K562 (cell line): ENCODE measurements around the gene SHROOM3. TPM values are rescaled to one million over a fixed set of nuclear protein-coding genes. Genes with fewer than 3 reads are reported as not detected.

Experiments
- ATF7 ChIP-seq: fragments of 450-650 bp; IDR thresholded peaks from 2 replicates; pipeline ENCODE4 v1.7.1; 2014; ENCODE audit warnings: mild to moderate bottlenecking, moderate library complexity
- MAZ ChIP-seq, 2 experiments: fragments of 450-650 bp in 1 of 2; sonication (generic) in 1 of 2; formaldehyde crosslinking; IDR thresholded peaks in 1 of 2; conservative IDR thresholded peaks in 1 of 2; 2 replicates each; pipeline versions ENCODE4 v1.4.0 to v1.5.0; 2020; ENCODE audit warnings: mild to moderate bottlenecking in 1 of 2, missing genetic modification reagents in 1 of 2
- NFATC3 ChIP-seq: fragments of 450-650 bp; IDR thresholded peaks from 2 replicates; pipeline ENCODE4 v1.6.1; 2017; ENCODE audit warnings: mild to moderate bottlenecking
- RAD21 ChIP-seq, 2 experiments: fragments of 250-450 bp in 1 of 2; fragments of 450-650 bp in 1 of 2; sonication (Bioruptor Pico) in 1 of 2; formaldehyde crosslinking in 1 of 2; IDR thresholded peaks in 1 of 2; conservative IDR thresholded peaks in 1 of 2; 2 replicates each; pipeline versions ENCODE4 v1.4.0 to v1.8.0; 2020 to 2022; ENCODE audit warnings: mild to moderate bottlenecking in 2 of 2, moderate library complexity in 1 of 2
- SREBF1 ChIP-seq: fragments of 150-350 bp; IDR thresholded peaks from 2 replicates; pipeline ENCODE4 v1.6.1; 2014; ENCODE audit warnings: antibody characterized with exemption, low read depth, low read length, borderline replicate concordance
- TCF7 ChIP-seq: sonication (generic); IDR thresholded peaks from 2 replicates; pipeline ENCODE4 v1.6.1; 2016; ENCODE audit warnings: antibody characterized with exemption, borderline replicate concordance
- WHSC1 ChIP-seq: IDR thresholded peaks from one replicate; pipeline ENCODE4 v1.6.1; 2012; ENCODE audit warnings: low read length, control low read depth, inconsistent platforms
- ZNF324 ChIP-seq: fragments of 250-450 bp; sonication (Bioruptor Pico); IDR thresholded peaks from 2 replicates; pipeline ENCODE4 v1.4.0; 2020; ENCODE audit warnings: mild to moderate bottlenecking
- polyA plus RNA-seq, 8 experiments: library from polyadenylated mRNA; depleted of rRNA in 4 of 8; stranded (reverse) in 5 of 8; unstranded in 3 of 8; fragments of >200 nt; fragmentation: Nextera tagmentation in 2 of 8; fragmentation: Illumina TruSeq in 1 of 8; extraction: Ambion mirVana in 2 of 8; extraction: Trizol in 1 of 8; gene quantifications; 2 replicates each; pipeline versions ENCODE4 v1.2.1 to v1.2.3, GENCODE V29; 2011 to 2014; ENCODE audit warnings: inconsistent platforms in 1 of 8, missing spikeins in 1 of 8
- total RNA-seq, 7 experiments: library from RNA; depleted of rRNA in 6 of 7; stranded (reverse); fragments of >200 nt in 6 of 7; fragmentation: Illumina TruSeq in 2 of 7; extraction: Trizol in 2 of 7; gene quantifications; 2 replicates each; pipeline versions ENCODE4 v1.2.1 to v1.2.3, GENCODE V29; 2011 to 2021; ENCODE audit warnings: low replicate concordance in 1 of 7
- TF ChIP-seq, protein P1 (sequence below): sonication (generic); formaldehyde crosslinking; IDR thresholded peaks from 2 replicates; pipeline ENCODE4 v1.8.0; 2022; ENCODE audit warnings: missing genetic modification reagents, mild to moderate bottlenecking, moderate library complexity, borderline replicate concordance
- TF ChIP-seq, protein P2 (sequence below): fragments of 250-450 bp; sonication (Bioruptor Pico); IDR thresholded peaks from 2 replicates; pipeline ENCODE4 v1.9.0; 2021; ENCODE audit warnings: mild to moderate bottlenecking, inconsistent platforms

The SHROOM3 gene
- total and polyA plus RNA-seq, 9 of the 15 experiments (the other 6 are each of a cell fraction or from before 2014, with no cell fraction given) = 0.01 to 0.07 TPM; not detected in 7

DNA sequence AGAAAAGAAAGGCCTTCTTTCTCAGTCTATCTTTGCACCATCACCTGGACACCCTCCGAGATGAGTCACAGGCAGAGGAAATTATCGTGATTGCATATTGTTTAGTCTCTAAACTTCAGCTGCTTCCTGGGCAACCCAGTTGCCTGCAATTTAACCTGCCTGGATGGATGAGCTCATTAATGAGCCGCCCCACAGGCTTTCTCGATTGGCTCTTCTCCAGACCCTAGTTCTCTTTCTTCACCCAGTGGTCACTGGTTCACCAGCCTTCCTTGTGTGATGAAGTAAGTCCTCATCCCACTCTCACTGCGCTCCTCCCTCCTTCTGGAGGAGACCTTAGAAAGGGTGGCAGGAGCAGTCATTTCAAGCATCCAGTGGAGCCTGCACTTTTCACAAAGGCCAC is 368.5 kb downstream of the SHROOM3 start (continued):
- TF ChIP-seq WHSC1 = no peak
- TF ChIP-seq SREBF1 = no peak
- TF ChIP-seq RAD21 (CRISPR knock-in tag; conservative IDR thresholded peaks at IDR 0.05 in 1 of 2, IDR thresholded peaks at IDR 0.05 in 1 of 2) = no peak
- TF ChIP-seq, protein P1, sequence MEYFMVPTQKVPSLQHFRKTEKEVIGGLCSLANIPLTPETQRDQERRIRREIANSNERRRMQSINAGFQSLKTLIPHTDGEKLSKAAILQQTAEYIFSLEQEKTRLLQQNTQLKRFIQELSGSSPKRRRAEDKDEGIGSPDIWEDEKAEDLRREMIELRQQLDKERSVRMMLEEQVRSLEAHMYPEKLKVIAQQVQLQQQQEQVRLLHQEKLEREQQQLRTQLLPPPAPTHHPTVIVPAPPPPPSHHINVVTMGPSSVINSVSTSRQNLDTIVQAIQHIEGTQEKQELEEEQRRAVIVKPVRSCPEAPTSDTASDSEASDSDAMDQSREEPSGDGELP (CRISPR knock-in tag) = peak; percentile 40; the same call in 1 of the 2 replicates
- TF ChIP-seq TCF7 = no peak
- TF ChIP-seq, protein P2, sequence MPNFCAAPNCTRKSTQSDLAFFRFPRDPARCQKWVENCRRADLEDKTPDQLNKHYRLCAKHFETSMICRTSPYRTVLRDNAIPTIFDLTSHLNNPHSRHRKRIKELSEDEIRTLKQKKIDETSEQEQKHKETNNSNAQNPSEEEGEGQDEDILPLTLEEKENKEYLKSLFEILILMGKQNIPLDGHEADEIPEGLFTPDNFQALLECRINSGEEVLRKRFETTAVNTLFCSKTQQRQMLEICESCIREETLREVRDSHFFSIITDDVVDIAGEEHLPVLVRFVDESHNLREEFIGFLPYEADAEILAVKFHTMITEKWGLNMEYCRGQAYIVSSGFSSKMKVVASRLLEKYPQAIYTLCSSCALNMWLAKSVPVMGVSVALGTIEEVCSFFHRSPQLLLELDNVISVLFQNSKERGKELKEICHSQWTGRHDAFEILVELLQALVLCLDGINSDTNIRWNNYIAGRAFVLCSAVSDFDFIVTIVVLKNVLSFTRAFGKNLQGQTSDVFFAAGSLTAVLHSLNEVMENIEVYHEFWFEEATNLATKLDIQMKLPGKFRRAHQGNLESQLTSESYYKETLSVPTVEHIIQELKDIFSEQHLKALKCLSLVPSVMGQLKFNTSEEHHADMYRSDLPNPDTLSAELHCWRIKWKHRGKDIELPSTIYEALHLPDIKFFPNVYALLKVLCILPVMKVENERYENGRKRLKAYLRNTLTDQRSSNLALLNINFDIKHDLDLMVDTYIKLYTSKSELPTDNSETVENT = no peak
- TF ChIP-seq NFATC3 = no peak
- TF ChIP-seq ZNF324 = no peak
- TF ChIP-seq ATF7 = peak; percentile 53; the same call in 1 of the 2 replicates
- no peak for TF ChIP-seq MAZ (CRISPR knock-in tag; conservative IDR thresholded peaks at IDR 0.05 in 1 of 2, IDR thresholded peaks at IDR 0.05 in 1 of 2)
